ENCODE measurements around the gene BEX3.
"Not testable (repeated sequence)": the region's sequence is repeated elsewhere in the genome, so short reads cannot be mapped to it uniquely, and the experiment has no call there.

BEX3 gene

DNA sequence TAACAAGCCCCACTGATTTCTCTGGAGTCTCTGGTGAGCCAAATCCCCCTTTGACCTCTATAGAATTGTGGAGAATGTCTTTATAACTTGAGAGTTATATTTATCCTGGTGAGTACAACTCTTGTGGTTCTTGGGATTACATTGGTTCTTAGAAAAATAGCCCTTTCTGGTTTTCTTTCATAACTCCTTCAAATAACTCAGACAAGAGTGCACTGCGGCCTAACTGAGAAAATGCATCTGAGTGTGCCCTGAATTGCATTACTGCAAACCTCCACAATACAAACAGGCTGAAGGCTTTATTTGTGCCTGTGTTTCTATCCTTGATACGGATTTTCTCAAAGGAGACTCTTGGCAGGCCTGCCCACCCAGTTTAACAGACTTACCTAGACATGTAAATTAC lies 2.7 kb downstream of the BEX3 start:
- no peak for FAIRE-seq
- DNase-seq (ENCODE audit: insufficient read length, low spot score): no peak

DNA sequence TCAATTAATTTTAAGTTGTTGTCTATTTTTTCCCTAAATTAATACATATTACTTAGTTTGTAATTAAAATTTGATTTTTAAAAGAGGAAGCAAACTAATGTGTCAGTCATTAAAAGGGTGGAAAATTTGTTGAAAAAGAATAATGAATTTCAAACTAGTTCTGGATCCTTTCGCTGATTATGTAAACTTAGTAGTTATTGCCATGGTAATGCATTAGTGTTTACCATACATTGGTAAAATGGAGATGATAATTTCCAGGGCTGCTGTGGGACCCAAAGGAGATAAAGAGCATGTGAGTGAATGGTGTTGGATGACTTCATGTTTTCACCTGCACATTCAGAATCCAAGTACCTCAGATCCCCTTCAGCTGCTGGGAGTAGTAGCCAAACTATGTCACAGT lies 6.5 kb downstream of the BEX3 start:
- FAIRE-seq: no peak
- no peak for DNase-seq (ENCODE audit: insufficient read length, low spot score)

DNA sequence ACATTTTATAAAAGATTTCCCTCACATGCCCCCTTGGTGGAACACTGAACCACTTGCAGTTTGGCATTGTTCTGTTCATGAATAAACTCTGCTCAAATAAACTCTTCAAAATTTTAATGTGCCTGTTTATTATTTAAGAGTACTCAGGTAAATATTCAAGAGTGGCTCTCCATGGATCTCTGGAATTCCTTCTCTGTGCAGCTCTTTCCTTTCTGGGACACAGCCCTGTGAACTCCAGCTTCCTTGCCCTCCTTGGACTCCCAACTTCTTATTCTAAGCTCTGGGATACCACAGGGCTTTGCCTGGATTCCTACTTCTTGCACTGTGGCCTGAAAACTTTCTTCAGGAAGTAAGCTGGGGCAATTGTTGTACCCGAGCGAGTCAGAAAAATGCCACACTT lies 8.3 kb downstream of the BEX3 start:
- no peak for DNase-seq (ENCODE audit: insufficient read length, low spot score)
- FAIRE-seq: no peak

DNA sequence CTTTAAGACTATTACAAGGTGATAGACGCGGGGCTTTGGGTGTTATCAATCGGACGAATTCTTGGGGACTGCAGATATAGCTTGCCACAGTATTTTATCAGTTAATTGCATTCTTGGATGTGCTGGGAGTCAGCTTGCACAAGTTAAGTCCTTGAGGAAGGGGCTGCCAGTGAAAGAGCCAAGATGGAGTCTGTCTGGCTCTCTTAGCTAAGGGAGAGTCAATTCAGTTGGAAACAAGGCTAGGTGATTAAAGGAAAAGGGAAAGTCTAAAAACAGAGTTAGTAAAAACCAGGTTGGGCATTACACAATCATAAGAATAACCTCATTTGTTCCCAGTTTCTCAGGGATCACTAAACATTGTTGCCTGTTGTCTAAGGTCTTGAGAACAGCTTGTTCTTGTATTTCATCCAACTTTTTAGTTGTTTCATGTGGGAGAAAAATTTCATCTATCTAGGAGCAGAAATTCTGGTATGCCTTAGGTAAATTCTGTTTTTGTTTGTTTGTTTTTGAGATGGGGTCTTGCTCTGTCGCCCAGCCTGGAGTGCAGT lies 9.0 kb downstream of the BEX3 start:
- not testable (repeated sequence) for DNase-seq (ENCODE audit: insufficient read length, low spot score); FAIRE-seq

DNA sequence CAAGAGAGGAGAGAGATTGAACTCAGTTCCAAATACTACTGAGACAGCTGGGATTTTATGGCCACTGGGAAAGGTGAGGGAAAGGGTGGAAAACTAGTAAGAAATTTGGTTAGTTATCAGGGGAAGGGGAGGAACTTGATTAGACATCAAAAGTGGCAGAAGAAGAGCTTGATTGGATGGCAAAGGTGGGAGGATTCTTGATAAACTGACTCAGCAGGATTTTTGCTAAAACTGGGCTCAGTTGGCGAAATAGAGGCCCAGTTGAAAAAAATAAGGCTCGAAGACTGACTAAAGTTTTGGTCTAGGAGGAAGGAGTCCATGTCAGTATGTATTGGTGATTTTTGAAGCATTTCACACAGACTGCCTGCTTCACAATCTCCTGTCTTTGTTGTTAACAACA lies 10.0 kb downstream of the BEX3 start:
- FAIRE-seq: no peak

DNA sequence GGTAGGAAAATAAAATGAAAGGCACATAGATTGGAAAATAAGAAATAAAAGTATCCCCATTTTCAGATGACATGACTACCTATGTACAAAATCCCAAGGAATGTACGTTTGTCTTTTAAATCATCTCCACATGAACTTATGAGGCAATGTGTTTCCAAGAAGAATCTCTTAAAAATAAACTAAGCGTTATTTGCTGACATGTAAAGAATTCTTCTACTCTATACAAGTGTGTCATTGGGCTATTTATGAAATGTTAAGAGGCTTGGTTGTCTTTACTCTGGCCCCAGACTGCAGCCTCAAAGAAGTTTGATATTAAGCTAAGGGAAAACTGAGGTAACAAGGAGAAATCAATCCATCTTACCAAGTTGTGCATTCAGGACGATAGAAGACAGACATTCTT lies 17.1 kb downstream of the BEX3 start:
- FAIRE-seq (no peak), DNase-seq (ENCODE audit: insufficient read length, low spot score) (no peak)

More for the DNA sequence above, 10.0 kb downstream of the BEX3 start:
- no peak for DNase-seq (ENCODE audit: insufficient read length, low spot score)

DNA sequence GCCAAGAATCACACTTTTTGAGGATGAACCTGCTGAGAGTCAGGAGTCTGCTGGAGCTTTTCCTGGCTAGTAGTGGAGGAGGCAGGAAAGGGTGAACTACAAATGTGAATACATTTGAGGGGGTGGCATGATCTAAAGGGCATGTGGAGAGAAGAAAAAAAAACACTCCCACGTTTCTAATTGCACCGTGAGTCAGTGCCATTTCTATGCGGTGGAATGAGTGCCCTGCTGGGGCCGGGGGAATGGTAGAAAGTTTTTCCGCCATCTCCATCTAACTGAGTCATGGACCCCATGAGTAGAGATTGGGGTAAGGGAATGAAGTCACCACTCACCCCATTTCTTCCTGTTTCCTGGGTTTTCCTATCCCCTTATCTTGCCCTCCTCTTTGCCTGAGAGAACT lies 19.8 kb downstream of the BEX3 start:
- DNase-seq (ENCODE audit: insufficient read length, low spot score) (no peak), FAIRE-seq (no peak)

DNA sequence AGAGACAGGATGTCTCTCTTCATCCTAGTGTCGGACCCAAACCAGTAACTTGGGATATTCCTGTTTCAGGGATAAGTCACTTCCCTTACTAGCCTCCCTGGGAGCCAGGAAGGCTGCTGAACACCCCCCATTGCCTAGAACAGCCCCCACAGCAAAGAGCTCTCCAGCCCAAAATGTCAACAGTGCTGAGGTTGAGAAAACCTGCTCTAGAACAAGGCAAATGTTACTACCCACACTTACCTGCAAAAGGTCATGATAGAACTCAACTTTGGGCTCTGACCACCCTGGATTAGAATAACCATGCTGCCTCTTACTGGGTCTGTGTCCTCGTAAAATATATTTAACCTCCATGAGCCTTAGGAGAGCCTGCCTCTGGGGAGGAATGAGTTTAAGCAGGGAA lies 20.3 kb downstream of the BEX3 start:
- FAIRE-seq: no peak
- no peak for DNase-seq (ENCODE audit: insufficient read length, low spot score)

DNA sequence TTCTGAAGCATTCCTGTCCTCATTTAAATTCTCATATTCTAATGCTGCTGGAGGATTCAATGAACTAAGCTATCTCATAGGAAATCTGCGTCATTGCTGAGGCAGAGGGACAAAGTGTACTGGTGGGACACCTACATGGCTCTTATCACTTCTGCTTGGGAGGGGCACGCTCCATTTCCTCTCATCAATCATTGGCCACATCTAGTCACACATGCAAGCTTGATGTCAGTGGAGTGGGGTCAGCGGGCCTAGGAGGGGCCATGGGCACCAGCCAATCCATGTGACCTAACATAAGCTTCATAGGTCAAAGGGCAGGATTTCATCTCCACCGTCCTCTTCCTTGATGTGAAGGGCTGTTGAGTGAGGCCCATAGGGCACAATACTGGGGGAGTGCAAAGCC lies 21.4 kb downstream of the BEX3 start:
- no peak for DNase-seq (ENCODE audit: insufficient read length, low spot score)
- no peak for FAIRE-seq

DNA sequence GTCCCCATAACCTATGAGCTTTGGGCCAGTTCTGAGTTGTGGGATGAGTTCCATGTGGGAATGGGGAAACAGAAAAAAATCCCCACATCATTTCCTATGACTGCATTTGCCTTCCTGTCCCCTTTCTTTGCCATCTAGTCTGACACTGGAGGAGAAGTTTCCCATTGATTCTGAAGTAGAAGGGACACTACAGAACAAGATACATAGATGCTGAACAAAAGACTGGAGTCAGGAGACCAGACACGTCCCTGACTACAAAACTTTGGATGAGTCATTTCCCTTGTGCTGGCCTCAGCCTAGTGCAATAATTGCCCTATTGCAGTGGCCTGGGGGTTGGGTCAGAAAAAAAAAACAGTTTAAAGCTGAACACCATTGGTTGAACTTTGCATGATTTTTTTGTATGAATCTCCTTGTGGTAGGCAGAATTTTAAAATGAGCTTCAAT lies 22.1 kb downstream of the BEX3 start:
- no peak for DNase-seq (ENCODE audit: insufficient read length, low spot score)
- FAIRE-seq: no peak

DNA sequence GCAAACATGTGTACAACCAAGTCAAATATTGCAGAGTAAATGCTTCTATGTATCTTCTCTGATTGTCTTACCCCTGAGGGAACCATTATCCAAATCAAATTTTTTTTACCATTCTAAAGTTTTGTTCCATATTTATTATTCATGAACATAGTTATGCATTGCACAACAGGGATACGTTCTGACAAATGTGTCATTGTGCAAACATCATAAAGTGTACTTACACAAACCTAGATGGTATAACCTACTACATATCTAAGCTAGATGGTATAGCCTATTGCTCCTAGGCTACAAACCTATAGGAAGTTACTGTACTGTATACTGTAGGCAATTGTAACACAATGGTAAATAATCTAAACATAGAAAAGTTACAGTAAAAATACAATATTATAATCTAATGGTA lies 23.4 kb downstream of the BEX3 start:
- FAIRE-seq: no peak
- DNase-seq (ENCODE audit: insufficient read length, low spot score): no peak

DNA sequence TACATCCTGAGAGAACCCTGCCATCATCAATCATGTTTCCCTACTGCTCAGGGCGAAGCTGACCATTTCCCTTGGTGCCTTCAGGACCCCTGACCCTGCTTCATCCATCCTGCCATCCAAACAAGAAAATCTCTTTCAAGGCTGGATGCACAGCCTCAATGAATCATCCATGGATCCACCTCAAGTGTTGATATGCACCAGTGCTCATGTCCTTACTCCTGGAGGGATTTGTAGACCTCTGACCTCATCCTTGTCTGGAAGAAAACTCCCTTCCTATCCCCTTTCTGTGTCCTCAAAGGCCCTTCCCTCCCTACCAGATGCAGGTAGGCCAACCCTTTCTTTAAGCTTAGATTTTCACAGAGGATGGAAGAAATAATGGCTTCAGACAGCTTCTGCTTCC lies 24.6 kb downstream of the BEX3 start:
- FAIRE-seq (no peak), DNase-seq (ENCODE audit: insufficient read length, low spot score) (no peak)

DNA sequence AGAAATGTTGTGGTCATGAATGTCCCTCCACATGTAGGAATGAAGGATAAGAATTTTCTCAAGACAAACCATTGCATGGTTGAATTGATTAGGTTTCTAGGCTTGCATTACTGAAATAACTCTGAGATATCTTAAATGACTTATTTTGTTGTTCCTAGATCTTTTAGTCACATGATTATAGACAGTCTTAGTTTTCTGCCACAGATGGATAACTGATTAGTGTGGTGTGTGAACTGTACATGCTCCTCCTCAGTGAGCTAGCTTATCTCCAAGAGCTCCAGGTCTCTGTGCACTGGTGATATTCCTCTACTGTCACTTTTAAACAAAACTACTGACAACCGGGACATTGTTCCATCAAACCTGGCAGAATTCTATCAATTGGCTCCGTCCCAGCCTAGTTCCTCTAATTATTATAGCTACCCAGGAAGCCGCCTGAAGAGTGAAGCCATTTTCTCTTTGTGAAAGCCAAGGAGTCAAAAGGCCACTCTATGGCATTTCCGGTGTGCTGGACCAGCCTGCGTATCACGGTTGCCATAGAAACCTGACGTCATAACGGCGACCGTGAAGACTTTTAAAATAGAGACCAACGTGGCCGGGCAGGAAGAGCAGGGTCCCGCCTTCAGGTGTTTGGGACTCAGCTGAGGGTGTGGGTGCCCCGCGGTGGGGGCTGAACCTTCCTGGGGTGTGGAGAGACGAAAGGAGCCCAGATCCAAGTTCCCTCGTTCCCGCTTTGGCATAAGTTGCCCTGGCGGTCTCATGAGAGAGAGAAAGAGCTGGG lies 28.1 kb downstream of the BEX3 start:
- DNase-seq (ENCODE audit: insufficient read length, low spot score) (peak; percentile 28), FAIRE-seq (peak; percentile 88)

DNA sequence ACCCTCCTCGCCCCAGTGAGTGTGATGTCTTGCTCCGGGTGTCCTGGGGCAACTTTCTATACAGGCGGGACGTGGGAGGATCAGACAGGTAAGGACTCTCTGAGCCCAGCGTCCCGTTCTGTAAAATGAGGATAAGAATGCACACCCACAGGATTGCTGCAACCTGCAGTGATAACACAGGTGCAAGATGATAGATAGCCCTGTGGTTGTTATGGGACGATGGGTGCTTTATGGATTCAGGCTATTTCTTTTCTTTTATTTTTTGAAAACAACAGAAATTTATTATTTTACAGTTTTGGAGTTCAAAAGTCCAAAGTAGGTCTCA lies 28.6 kb downstream of the BEX3 start:
- no peak for DNase-seq (ENCODE audit: insufficient read length, low spot score)
- no peak for FAIRE-seq

DNA sequence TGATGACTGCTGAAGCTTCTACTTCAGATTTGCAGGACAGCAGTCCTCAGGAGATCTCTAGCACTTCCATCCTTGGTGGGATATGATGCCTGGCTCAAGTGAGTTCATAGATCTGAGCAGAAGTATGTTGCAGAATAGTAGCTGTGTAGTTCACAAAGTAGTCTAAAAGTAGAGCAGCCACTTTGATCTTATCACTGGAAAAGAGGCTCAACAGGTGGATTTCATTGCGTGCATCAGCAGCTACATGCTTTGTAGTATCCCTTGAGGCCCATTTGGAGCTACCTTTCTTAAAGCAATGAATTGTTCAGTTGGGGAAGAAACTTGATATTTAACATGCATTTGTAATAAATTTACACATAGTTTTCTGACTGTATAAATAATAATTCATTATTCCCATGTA lies 29.9 kb downstream of the BEX3 start:
- FAIRE-seq (no peak), DNase-seq (ENCODE audit: insufficient read length, low spot score) (no peak)

DNA sequence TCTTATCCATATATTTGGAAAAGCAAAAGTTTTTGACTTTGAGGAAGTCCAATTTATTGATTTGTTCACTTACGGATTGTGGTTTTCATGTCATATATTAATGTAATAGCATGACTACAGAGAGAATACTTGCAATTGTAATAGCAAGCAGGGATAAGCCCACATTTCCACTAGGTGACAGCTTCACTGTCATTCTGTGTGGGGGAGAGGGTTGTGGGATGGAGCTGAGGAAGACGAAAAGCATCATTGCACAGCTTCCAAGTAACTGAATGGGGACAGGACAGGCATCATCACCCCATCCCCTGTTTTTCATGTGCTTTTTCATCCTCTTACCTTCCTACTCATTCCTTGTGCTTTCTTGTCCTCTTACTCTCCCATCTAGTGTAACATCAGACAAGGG lies 31.4 kb downstream of the BEX3 start:
- FAIRE-seq: no peak
- no peak for DNase-seq (ENCODE audit: insufficient read length, low spot score)

DNA sequence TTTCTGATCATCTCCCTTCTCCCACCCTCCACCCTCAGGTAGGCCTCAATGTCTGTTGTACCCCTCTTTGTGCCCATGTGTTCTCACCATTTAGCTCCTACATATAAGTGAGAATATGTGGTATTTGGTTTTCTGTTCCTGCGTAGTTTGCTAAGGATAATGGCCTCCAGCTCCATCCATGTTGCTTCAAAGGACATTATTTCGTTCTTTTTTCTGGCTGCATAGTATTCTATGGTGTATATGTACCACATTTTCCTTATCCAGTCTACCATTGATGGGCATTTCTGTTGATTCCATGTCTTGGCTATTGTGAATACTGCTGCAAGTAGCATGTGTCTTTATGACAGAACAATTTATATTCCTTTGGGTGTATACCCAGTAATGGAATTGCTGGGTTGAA lies 35.4 kb downstream of the BEX3 start:
- not testable (repeated sequence) for DNase-seq (ENCODE audit: insufficient read length, low spot score); FAIRE-seq

DNA sequence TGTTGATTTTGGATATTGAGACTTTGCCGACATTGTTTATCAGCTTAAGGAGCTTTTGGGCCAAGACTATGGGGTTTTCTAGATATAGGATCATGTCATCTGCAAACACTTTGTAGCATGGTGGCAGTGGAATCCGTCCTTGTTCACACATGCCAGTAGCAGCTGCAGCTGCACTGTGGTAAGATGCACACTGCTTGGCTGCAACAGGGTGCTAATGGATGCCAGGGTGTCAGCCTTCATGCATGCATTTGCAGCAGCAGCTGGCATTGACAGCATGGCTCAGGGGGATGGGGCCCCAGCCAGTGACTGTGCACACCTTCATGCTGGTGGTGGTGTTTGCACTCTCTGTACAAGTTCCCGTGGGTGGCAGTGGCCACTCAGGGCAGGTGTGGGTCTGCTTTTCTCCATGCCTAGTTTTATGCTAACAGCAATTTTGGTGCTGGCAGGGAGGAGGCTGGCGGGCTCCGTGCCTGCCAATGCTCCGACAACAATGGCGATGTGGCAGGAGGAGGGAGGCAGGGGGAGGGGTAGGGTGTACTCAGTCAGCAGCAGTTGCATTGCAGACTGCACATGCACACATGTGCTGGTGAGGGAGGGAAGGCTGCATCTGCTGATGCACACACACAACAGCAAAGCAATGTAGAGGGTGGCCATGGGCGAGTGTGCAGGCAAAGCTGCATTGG lies 37.5 kb downstream of the BEX3 start:
- FAIRE-seq (no peak), DNase-seq (ENCODE audit: insufficient read length, low spot score) (no peak)

DNA sequence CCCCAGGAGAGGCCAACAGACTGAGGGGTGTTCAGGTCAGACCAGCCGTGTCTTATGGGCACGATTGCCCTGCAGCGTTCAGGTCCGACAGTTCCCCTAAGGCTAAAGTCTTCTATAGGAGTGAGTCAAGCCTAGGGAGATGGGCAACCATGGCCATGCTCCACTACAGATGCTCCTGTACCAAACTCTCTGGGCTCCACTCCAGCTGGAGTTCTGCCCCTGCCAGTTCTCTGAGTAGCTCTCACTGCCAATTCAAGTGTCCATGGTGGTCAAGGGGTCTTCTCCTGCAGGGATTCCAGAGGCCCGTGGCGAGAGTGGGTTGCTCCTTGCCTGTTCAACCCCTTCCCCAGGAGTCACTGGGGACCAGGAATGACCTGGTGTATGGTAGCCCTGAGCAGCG lies 38.2 kb downstream of the BEX3 start:
- no peak for FAIRE-seq
- DNase-seq (ENCODE audit: insufficient read length, low spot score): no peak

DNA sequence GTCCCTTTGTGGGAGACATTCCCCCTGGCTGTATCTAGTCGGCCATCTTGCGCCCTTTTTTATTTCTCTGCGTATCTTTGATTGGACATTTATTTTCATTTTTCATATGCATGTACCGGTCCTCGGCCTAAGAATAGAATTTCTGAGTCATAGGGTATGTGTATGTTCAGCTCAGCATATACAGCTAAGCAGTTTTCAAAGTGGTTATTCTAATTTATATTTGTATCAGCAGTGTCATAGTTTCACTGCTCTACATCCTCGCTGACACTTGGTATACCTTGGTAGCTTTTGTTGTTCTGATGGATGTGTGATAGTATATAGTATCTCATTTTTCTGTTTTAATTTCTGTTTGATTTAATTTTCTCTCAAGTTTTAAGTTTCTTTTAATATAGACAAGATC lies 38.7 kb downstream of the BEX3 start:
- no peak for DNase-seq (ENCODE audit: insufficient read length, low spot score)
- no peak for FAIRE-seq

DNA sequence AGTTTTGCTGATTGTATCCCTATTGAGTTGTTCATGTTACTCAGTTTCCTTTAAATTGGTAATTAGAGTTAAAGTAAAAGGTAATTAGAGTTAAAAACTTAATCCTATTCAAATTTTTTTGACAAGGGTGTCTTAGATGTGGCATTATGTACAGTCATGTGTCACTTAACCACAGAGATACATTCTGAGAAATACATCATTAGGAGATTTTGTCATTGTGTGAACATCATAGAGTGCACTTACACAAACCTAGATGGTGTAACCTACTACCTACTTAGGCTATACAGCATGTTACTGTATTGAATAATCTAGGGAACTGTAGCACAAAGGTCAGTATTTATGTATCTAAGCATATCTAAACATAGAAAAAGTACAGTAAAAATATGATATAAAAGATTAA lies 39.2 kb downstream of the BEX3 start:
- no peak for DNase-seq (ENCODE audit: insufficient read length, low spot score)
- no peak for FAIRE-seq

DNA sequence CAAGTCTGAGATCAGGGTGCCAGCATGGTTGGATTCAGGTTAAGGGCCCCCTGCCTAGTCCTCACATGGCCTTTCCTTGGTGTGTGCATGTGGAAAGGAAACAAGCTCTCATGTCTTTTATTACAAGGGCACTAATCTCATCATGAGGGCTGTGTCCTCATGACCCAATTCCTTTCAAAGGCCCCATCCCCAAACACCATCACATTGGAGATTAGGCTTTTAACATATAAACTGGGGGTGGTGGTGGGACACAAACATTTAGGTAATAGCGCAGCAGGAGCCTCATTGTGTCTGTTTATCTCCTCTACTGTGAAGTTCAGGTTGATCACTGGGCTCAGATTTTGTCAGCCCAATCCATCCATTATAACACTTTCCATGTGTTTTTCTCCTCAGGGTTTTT lies 41.0 kb downstream of the BEX3 start:
- FAIRE-seq (no peak), DNase-seq (ENCODE audit: insufficient read length, low spot score) (no peak)
